GM18861 (cell line): Measurements from ENCODE around the gene CHAF1A.

Experiments used
- ATAC-seq: cut with Tn5 transposase; IDR thresholded peaks from one replicate; pipeline ENCODE4 v1.9.1; 2021; ENCODE audit not compliant: unreplicated experiment

CHAF1A gene

DNA sequence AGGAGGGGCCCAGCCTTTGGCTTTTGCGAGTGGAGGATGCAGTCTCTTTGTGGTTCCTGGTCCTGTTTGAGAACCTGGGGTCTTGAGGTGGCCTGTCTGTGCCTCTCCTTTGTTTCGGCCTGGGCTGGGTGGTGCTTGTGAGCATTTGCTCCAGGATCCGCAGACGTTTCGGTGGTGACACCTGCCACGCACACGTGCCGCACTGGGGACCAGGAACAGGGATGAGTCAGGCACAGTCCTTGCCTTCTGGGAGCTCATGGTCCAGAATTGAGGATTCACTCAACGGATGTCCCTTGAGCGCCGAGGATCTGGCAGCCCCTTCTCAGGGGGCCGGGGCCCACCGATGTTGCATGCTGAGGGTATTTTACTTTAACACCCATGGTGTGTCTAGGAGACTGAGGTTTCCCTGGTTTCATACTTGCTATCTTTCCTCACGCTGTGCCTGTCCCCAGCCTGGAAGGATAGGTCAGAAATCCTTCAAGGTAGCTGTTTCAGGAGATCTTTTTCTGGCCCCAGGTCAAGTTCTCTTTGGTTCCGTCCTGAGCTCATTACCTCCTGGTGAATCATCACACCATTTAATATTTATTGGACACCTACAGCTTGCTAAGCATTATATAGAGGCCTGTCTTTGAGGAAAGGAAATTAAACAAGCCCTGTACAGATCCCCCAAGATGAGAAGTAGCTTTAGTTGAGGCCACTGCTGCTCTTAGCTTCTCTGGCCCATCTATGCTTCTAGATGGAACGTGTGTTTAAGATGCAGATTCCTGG, 74.8 kb downstream of the CHAF1A start:
- ATAC-seq, result no peak

DNA sequence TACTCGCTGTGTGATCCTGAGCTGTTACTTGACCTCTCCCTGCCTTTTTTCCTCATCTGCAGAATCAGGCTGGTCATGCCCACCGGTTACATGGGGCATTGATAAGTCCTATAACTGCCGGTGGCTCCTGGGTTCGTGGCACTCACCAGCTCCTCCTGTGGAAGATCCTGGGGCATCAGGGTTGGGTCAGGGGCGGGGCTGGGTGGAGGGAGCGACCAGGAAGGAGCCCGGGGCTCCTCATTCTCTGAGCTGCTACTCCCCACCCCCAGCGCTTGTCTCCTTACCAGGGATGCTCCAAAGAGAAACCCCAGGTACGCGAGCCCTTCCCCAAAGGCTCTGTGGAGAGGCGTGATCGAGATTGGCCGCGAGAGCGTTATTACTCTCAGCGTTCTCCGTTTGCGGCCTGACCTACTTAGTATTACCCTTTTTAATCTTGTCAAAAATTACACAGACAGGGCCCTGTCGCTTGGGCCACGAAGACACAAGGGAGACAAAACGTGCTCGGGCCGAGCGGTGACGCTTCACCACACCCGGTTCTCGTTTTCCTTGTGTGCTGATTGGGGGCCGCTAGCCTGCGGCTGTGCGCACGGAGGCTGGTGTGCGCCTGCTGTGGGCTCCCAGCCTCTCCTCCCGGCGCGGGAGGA, 80.4 kb downstream of the CHAF1A start:
- no peak for ATAC-seq

DNA sequence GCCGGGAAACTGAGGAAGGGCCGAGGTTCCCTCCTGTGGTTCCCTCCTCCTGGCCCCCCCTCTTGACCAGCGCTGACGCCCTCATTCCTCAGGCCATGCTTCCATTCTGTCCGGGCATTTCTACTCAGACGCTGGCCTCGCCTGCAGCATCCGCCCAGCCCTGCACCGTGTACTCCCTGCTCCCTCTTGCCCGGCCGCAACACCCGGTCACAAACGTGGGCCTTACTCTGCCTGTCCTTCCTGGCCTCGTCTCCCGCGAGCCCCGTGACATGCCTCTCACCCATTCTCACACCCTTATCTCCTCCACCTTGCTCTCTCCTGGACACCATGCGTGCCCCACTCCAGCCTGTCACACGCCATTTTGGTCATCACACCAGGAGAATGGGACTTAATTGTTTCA, 80.9 kb downstream of the CHAF1A start:
- ATAC-seq, result no peak

- ATAC-seq, result no peak
These were observed 85.1 kb downstream of the CHAF1A start for GRCh38 chr19:4487572-4487971.

DNA sequence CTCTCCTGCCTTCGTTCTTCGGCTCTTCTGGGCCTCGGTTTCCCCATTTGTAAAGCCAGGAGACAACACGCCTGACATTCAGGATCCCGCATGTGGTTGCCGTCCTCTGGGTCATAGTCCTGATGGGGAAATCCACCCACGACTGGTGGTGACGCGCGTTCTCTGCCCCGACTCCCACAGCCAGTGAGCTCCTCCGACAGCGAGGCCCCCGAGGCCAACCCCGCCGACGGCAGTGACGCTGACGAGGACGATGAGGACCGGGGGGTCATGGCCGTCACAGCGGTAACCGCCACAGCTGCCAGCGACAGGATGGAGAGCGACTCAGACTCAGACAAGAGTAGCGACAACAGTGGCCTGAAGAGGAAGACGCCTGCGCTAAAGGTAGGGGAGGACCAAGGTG, 86.1 kb downstream of the CHAF1A start:
- no peak for ATAC-seq

DNA sequence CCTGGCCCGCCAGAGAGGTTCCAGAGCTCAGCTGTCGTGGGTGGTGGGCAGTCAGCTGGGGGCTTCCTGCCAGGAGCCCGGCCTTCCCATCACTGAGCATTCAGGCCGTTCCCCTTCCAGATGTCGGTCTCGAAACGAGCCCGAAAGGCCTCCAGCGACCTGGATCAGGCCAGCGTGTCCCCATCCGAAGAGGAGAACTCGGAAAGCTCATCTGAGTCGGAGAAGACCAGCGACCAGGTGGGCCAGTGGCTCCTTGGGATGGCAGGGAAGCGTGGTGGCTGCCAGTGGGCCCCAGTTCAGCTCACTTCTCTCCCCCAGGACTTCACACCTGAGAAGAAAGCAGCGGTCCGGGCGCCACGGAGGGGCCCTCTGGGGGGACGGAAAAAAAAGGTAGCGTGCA, 89.0 kb downstream of the CHAF1A start:
- ATAC-seq, result no peak

DNA sequence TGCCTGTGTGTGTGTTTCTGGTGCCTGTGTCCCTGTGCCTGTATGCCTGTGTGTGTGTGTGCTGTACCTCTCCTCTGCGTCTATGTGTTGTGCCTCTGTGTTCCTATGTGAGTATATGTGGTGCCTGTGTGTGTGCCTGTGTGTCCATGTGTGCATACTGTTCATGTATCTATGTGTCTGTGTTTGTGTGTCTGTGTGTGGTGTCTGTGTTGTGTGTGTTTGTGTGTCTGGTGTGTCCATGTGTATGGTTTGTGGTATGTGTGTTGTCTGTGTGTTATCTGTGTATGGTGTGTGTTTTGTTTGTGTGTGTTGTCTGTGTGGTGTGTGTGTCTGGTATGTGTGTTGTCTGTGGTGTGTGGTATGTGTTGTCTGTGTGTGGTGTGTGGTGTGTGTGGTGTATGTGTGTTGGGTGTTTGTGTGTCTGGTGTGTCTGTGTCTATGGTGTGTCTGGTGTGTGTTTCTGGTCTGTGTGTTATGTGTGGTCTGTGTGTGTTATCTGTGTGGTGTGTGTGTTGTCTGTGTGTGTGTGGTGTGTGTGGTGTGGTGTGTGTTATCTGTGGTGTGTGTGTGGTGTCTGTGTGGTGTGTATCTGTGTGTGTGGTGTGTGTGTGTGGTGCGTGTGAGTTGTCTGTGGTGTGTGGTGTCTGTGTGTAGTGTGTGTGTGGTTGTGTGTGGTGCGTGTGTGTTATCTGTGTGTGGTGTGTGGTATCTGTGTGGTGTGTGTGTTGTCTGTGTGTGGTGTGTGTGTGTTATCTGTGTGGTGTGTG, 90.1 kb downstream of the CHAF1A start:
- no peak for ATAC-seq
